ENCODE results near the gene PLXNA4. TPM values are rescaled to one million over a fixed set of nuclear protein-coding genes. Genes with fewer than 3 reads are reported as not detected.

Gene PLXNA4
- total and polyA plus RNA-seq, 2 experiments from 2014 or later = 0.08 to 0.80 TPM

GRCh38 chr7:132309102-132309805 is 267.0 kb downstream of the PLXNA4 start:
- ATAC-seq (no peak), DNase-seq (ENCODE audit: low spot score) (no peak)
- TF ChIP-seq CTCF (conservative IDR thresholded peaks at IDR 0.05; ENCODE audit: low read depth in 2 of 2) (no peak), ZNF331 (CRISPR knock-in tag; IDR thresholded peaks at IDR 0.05; ENCODE audit: low read depth) (no peak), EZH2phosphoT487 (IDR thresholded peaks at IDR 0.05; ENCODE audit: unreplicated experiment) (no peak), JUNB (IDR thresholded peaks at IDR 0.05; ENCODE audit: unreplicated experiment) (no peak), REST (IDR thresholded peaks at IDR 0.05; ENCODE audit: unreplicated experiment) (no peak), STAT1 (IDR thresholded peaks at IDR 0.05; ENCODE audit: unreplicated experiment) (no peak), EZH2 (IDR thresholded peaks at IDR 0.05; ENCODE audit: low read depth, unreplicated experiment) (no peak), ZNF114 (CRISPR knock-in tag; IDR thresholded peaks at IDR 0.05) (no peak)
- Mint-ChIP-seq H3K9me3 (no peaks in the 10 kb centered on the region), H3K36me3 (ENCODE audit: low read depth) (no peaks in the 10 kb centered on the region), H3K27ac (no peak overlapping the region), H3K27me3 (ENCODE audit: insufficient read depth, low read depth, poor library complexity) (peaks cover 5% of the 10 kb centered on the region), H3K4me3 (no peak overlapping the region), H3K4me1 (no peaks in the 10 kb centered on the region; the same call in 2 of the 3 replicates)
- H3K4me1 ChIP-seq (ENCODE audit: insufficient read depth) = no peaks in the 10 kb centered on the region
- H3K27me3 ChIP-seq (ENCODE audit: insufficient read depth) = no peaks in the 10 kb centered on the region
- no peak overlapping the region for H2AFZ ChIP-seq
- H3K4me3 ChIP-seq = no peak overlapping the region
- H3K27ac ChIP-seq (ENCODE audit: low read depth) = no peak overlapping the region
- no peaks in the 10 kb centered on the region for H3F3A ChIP-seq (replicated peaks; ENCODE audit: low read depth)
- no peaks in the 10 kb centered on the region for H3K36me3 ChIP-seq (ENCODE audit: insufficient read depth)
- H3K79me2 ChIP-seq (replicated peaks; ENCODE audit: insufficient read depth) = no peaks in the 10 kb centered on the region
- no peaks in the 10 kb centered on the region for H4K20me1 ChIP-seq (replicated peaks; ENCODE audit: insufficient read depth)
- no peaks in the 10 kb centered on the region; the same call in 1 of the 2 replicates for H3K9me2 ChIP-seq (ENCODE audit: insufficient read depth)
- H3K4me2 ChIP-seq = no peak overlapping the region

- no peak overlapping the region for H3K4me3 ChIP-seq
- no peaks in the 10 kb centered on the region for H3K9me2 ChIP-seq (ENCODE audit: insufficient read depth)
- H4K20me1 ChIP-seq (replicated peaks; ENCODE audit: insufficient read depth) = no peaks in the 10 kb centered on the region
- H2AFZ ChIP-seq = no peak overlapping the region
- H3K4me1 ChIP-seq (ENCODE audit: insufficient read depth) = no peaks in the 10 kb centered on the region
- H3K36me3 Mint-ChIP-seq (ENCODE audit: low read depth) = no peaks in the 10 kb centered on the region
- ATAC-seq = peak; percentile 75
- TF ChIP-seq CTCF (conservative IDR thresholded peaks at IDR 0.05; ENCODE audit: low read depth in 2 of 2) (peak; percentile 35 to 40), REST (IDR thresholded peaks at IDR 0.05; ENCODE audit: unreplicated experiment) (no peak)
- no peaks in the 10 kb centered on the region for H3K27me3 ChIP-seq (ENCODE audit: insufficient read depth)
- H3K27ac ChIP-seq (ENCODE audit: low read depth) = no peak overlapping the region
- DNase-seq (ENCODE audit: low spot score) = peak; percentile 48
- H3K9me3 Mint-ChIP-seq = no peaks in the 10 kb centered on the region
- no peaks in the 10 kb centered on the region; the same call in 2 of the 3 replicates for H3K4me1 Mint-ChIP-seq
- no peaks in the 10 kb centered on the region for H3K36me3 ChIP-seq (ENCODE audit: insufficient read depth)
- H3K4me3 Mint-ChIP-seq = no peak overlapping the region
- H3K27ac Mint-ChIP-seq = no peak overlapping the region
- H3K27me3 Mint-ChIP-seq (ENCODE audit: insufficient read depth, low read depth, poor library complexity) = peaks cover 5% of the 10 kb centered on the region
- no peaks in the 10 kb centered on the region for H3F3A ChIP-seq (replicated peaks; ENCODE audit: low read depth)
- H3K4me2 ChIP-seq = no peak overlapping the region
- no peaks in the 10 kb centered on the region for H3K79me2 ChIP-seq (replicated peaks; ENCODE audit: insufficient read depth)
Observed at GRCh38 chr7:132307465-132307864, 268.8 kb downstream of the PLXNA4 start.

Data from GM23338 (cell line).